ENCODE results near the gene CHPT1. TPM values are rescaled to one million over a fixed set of nuclear protein-coding genes. Genes with fewer than 3 reads are reported as not detected.

CHPT1 gene
- total and polyA plus RNA-seq, 2 experiments from 2014 or later = 22.2 to 23.0 TPM

DNA sequence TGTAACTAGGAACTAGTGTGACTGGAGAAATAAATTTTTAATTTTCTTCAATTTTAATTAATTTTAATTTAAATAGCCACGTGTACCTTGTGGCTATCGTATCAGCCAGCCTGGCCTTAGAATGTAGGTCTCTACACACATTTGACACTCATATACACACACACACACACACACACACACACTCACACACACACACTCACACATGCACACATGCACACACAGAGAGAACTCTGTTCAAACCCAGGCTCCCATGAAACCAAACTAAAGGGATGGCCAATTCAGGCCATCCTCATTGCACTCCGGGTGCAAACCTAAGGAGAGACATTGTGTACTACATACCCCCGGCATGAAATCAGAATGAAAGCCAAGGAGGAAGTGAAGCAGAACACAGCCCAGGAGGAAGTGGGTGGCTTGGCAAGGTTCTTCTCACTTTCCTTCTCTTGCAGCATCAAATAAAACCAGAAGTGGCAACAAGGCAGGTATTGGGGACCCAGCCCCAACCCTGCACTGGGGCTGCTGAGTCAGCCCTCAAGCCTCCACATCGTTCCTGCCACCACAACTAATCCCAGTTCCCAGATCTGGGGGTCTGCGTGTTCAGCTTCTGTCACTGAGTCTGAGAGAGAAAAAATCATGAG lies 26.2 kb upstream of the CHPT1 start (continued):
- TF ChIP-seq ZNF462 (CRISPR knock-in tag; IDR thresholded peaks at IDR 0.05) (no peak), STAT1 (IDR thresholded peaks at IDR 0.05; ENCODE audit: unreplicated experiment) (no peak), EZH2 (IDR thresholded peaks at IDR 0.05; ENCODE audit: low read depth, unreplicated experiment) (no peak), CTCF (conservative IDR thresholded peaks at IDR 0.05; ENCODE audit: low read depth in 2 of 2) (no peak), CREB1 (CRISPR knock-in tag; IDR thresholded peaks at IDR 0.05; ENCODE audit: low read depth) (no peak), NANOG (IDR thresholded peaks at IDR 0.05; ENCODE audit: borderline replicate concordance) (no peak), ZNF331 (CRISPR knock-in tag; IDR thresholded peaks at IDR 0.05; ENCODE audit: low read depth) (no peak)
- TF ChIP-seq, protein P1, sequence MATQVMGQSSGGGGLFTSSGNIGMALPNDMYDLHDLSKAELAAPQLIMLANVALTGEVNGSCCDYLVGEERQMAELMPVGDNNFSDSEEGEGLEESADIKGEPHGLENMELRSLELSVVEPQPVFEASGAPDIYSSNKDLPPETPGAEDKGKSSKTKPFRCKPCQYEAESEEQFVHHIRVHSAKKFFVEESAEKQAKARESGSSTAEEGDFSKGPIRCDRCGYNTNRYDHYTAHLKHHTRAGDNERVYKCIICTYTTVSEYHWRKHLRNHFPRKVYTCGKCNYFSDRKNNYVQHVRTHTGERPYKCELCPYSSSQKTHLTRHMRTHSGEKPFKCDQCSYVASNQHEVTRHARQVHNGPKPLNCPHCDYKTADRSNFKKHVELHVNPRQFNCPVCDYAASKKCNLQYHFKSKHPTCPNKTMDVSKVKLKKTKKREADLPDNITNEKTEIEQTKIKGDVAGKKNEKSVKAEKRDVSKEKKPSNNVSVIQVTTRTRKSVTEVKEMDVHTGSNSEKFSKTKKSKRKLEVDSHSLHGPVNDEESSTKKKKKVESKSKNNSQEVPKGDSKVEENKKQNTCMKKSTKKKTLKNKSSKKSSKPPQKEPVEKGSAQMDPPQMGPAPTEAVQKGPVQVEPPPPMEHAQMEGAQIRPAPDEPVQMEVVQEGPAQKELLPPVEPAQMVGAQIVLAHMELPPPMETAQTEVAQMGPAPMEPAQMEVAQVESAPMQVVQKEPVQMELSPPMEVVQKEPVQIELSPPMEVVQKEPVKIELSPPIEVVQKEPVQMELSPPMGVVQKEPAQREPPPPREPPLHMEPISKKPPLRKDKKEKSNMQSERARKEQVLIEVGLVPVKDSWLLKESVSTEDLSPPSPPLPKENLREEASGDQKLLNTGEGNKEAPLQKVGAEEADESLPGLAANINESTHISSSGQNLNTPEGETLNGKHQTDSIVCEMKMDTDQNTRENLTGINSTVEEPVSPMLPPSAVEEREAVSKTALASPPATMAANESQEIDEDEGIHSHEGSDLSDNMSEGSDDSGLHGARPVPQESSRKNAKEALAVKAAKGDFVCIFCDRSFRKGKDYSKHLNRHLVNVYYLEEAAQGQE (IDR thresholded peaks at IDR 0.05; ENCODE audit: unreplicated experiment) = no peak
